ENCODE data around the gene MIGA2. TPM values are rescaled to one million over a fixed set of nuclear protein-coding genes. Genes with fewer than 3 reads are reported as not detected.

Gene MIGA2
- total RNA-seq, 2 experiments from 2014 or later, result 34.6 to 35.8 TPM

DNA sequence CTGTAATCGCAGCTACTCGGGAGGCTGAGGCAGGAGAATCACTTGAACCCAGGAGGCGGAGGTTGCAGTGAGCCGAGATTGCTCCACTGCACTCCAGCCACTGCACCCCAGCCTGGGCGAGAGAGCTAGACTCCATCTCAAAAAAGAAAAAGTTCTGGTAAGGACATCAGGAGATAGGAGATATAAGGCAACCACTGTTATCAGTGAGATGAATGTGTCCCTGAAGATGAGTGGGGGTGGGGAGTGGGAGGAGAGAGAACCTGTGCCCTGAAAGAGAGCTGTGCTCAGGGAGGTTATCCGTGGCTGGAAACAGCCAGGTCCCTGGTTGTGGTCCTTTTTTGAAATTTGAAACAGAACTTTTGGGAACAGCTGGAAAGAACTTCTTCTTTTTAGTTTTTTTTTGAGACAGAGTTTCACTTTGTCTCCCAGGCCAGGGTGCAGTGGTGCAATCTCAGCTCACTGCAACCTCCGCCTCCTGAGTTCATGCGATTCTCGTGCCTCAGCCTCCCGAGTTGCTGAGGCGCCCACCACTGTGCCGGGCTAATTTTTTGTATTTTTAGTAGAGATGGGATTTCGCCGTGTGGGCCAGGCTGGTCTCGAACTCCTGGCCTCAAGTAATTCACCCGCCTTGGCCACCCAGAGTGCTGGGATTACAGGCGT is 77.3 kb downstream of the MIGA2 start:
- TF ChIP-seq, protein P1, sequence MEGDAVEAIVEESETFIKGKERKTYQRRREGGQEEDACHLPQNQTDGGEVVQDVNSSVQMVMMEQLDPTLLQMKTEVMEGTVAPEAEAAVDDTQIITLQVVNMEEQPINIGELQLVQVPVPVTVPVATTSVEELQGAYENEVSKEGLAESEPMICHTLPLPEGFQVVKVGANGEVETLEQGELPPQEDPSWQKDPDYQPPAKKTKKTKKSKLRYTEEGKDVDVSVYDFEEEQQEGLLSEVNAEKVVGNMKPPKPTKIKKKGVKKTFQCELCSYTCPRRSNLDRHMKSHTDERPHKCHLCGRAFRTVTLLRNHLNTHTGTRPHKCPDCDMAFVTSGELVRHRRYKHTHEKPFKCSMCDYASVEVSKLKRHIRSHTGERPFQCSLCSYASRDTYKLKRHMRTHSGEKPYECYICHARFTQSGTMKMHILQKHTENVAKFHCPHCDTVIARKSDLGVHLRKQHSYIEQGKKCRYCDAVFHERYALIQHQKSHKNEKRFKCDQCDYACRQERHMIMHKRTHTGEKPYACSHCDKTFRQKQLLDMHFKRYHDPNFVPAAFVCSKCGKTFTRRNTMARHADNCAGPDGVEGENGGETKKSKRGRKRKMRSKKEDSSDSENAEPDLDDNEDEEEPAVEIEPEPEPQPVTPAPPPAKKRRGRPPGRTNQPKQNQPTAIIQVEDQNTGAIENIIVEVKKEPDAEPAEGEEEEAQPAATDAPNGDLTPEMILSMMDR (IDR thresholded peaks at IDR 0.05), result no peak
- intact Hi-C loops (cut with micrococcal nuclease), result no loop called here
- Mint-ChIP-seq H3K4me1 (ENCODE audit: low read depth) (peaks cover 30% of the 10 kb centered on the region), H3K36me3 (ENCODE audit: low read depth) (peaks cover 6% of the 10 kb centered on the region), H3K27ac (no peak overlapping the region), H3K9me3 (no peaks in the 10 kb centered on the region), H3K4me3 (no peak overlapping the region), H3K27me3 (no peaks in the 10 kb centered on the region)
- CTCF ChIA-PET, result interaction anchor here (0.9 to 4.9 kb wide), 4 partner anchors 18 to 28 kb away, joined by 3 to 40 read pairs (median 8); no protein-coding TSS in a partner anchor
- DNase-seq (no peak), ATAC-seq (no peak)
- POLR2A ChIA-PET, result interaction anchor here (0.5 to 1.7 kb wide), 6 partner anchors 15 to 348 kb away, joined by 3 to 4 read pairs (median 3); no protein-coding TSS in a partner anchor

DNA sequence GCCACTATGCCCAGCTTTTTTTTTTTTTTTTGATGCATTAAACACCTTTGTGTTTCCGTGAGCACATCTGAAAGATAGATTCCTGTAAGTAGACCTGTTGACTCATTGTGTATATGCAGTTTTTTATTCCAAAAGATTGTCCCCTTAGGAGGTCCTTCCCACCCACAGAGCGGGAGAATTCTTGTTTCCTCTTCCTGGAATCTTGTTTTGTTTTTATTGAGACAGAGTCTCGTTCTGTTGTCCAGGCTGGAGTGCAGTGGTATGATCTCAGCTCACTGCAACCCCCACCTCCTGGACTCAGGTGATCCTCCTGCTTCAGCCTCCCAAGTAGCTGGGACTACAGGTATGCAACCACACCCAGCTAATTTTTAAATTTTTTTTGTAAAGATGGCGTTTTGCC is 82.4 kb downstream of the MIGA2 start:
- TF ChIP-seq, protein P1 (IDR thresholded peaks at IDR 0.05), result no peak
- Mint-ChIP-seq H3K27me3 (no peaks in the 10 kb centered on the region), H3K4me1 (ENCODE audit: low read depth) (peaks cover 14% of the 10 kb centered on the region), H3K36me3 (ENCODE audit: low read depth) (peaks cover 8% of the 10 kb centered on the region), H3K9me3 (no peaks in the 10 kb centered on the region), H3K4me3 (no peak overlapping the region), H3K27ac (no peak overlapping the region)
- intact Hi-C loops (cut with micrococcal nuclease), result no loop called here
- no peak for DNase-seq
- ChIA-PET CTCF (interaction anchor here (0.9 kb wide), 1 partner anchor 20 kb away, joined by 3 read pairs; no protein-coding TSS in a partner anchor), POLR2A (no interaction called here)
- no peak for ATAC-seq

DNA sequence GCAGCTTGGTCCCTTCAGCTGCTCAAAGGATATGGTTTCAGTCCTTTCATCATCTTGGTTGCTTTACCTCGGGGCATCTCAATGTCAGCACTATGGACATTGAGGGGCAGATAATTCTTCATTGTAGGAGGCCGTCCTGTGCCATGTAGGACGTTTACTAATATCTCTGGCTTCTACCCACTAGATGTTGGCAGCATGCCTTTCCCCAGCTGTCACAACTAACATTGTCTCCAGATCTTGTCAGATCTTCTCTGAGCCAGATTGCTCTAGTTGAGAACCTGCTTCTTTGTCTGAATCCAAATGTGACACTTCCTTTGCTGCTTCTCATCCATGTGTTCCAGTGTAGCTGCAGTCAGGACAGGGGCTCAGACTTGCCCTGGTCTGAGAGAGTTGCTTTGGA is 85.1 kb downstream of the MIGA2 start:
- ATAC-seq, result no peak
- TF ChIP-seq, protein P1 (IDR thresholded peaks at IDR 0.05), result no peak
- H3K4me1 Mint-ChIP-seq (ENCODE audit: low read depth), result peaks cover 1% of the 10 kb centered on the region
- intact Hi-C loops (cut with micrococcal nuclease), result no loop called here
- H3K36me3 Mint-ChIP-seq (ENCODE audit: low read depth), result peaks cover 16% of the 10 kb centered on the region
- DNase-seq, result no peak
- ChIA-PET CTCF (interaction anchor here (1.2 to 4.0 kb wide), 6 partner anchors 9 to 226 kb away, joined by 3 to 26 read pairs (median 6); no protein-coding TSS in a partner anchor), POLR2A (no interaction called here)
- no peaks in the 10 kb centered on the region for H3K9me3 Mint-ChIP-seq
- no peak overlapping the region for H3K27ac Mint-ChIP-seq
- no peak overlapping the region for H3K4me3 Mint-ChIP-seq
- no peaks in the 10 kb centered on the region for H3K27me3 Mint-ChIP-seq

Other genes starting within 250 kb of the MIGA2 start
- 10 to 100 TPM; 11.7 to 12.5 TPM for gene TBC1D13, start 249.4 kb upstream of the MIGA2 start, total RNA-seq
- 10 to 100 TPM; 21.8 to 23.9 TPM for gene ENDOG, start 218.1 kb upstream of the MIGA2 start, total RNA-seq
- gene SPOUT1, start 206.8 kb upstream of the MIGA2 start, total RNA-seq, result 10 to 100 TPM; 85.9 to 91.2 TPM
- 10 to 100 TPM; 17.0 to 18.6 TPM for gene KYAT1, start 154.7 kb upstream of the MIGA2 start, total RNA-seq
- gene LRRC8A, start 154.5 kb upstream of the MIGA2 start, total RNA-seq, result 10 to 100 TPM; 15.1 to 16.2 TPM
- 1 to 10 TPM in 1 of 2 experiments, under 1 TPM in 1; 0.61 to 1.5 TPM for gene PHYHD1, start 115.6 kb upstream of the MIGA2 start, total RNA-seq
- gene DOLK, start 89.0 kb upstream of the MIGA2 start, total RNA-seq, result 1 to 10 TPM; 5.7 TPM
- gene NUP188, start 88.9 kb upstream of the MIGA2 start, total RNA-seq, result 100 to 1,000 TPM in 1 of 2 experiments, 10 to 100 TPM in 1; 96.2 to 110 TPM
- gene SH3GLB2, start 8.3 kb upstream of the MIGA2 start, total RNA-seq, result 10 to 100 TPM; 49.3 to 50.8 TPM
- gene DOLPP1, start 44.5 kb downstream of the MIGA2 start, total RNA-seq, result 10 to 100 TPM; 12.7 to 15.2 TPM
- 10 to 100 TPM; 11.8 to 12.7 TPM for gene CRAT, start 74.2 kb downstream of the MIGA2 start, total RNA-seq
- 10 to 100 TPM; 95.3 to 98.5 TPM for gene PTPA, start 74.8 kb downstream of the MIGA2 start, total RNA-seq
- gene IER5L, start 141.6 kb downstream of the MIGA2 start, total RNA-seq, result 1 to 10 TPM; 3.7 to 4.1 TPM